PC-9 (cell line): ENCODE results near the gene NBPF3.

Source experiments
- CTCF ChIP-seq: fragments of 200-600 bp; sonication (generic); conservative IDR thresholded peaks from 2 replicates; pipeline ENCODE4 v1.6.1; 2017; ENCODE audit warnings: mixed run types, antibody characterized with exemption, mild to moderate bottlenecking, moderate library complexity
- EZH2 ChIP-seq: fragments of 200-600 bp; sonication (generic); IDR thresholded peaks from 2 replicates; pipeline ENCODE4 v1.8.0; 2017; ENCODE audit warnings: antibody characterized with exemption, low read depth

- TF ChIP-seq CTCF (no peak), EZH2 (no peak)
These were observed 82.6 kb downstream of the NBPF3 start for GRCh38 chr1:21522525-21523038.
